HG03280 (cell line): ENCODE measurements around the gene NHLRC1.

Experiments
- ATAC-seq: cut with Tn5 transposase; IDR thresholded peaks from one replicate; pipeline ENCODE4 v1.9.1; 2021; ENCODE audit warnings: mild to moderate bottlenecking, moderate library complexity; ENCODE audit not compliant: unreplicated experiment

The NHLRC1 gene

GRCh38 chr6:18088419-18089296, 33.8 kb downstream of the NHLRC1 start:
- ATAC-seq, result no peak

GRCh38 chr6:18087396-18088165, 34.9 kb downstream of the NHLRC1 start:
- ATAC-seq, result no peak

GRCh38 chr6:18081025-18081668, 41.3 kb downstream of the NHLRC1 start:
- no peak for ATAC-seq

- ATAC-seq, result no peak
Measured at GRCh38 chr6:18080544-18080943, 41.9 kb downstream of the NHLRC1 start.

GRCh38 chr6:18078866-18079265, 43.6 kb downstream of the NHLRC1 start:
- no peak for ATAC-seq

- ATAC-seq, result no peak
Measured at GRCh38 chr6:18076231-18076630, 46.2 kb downstream of the NHLRC1 start.

- no peak for ATAC-seq
Measured at GRCh38 chr6:18072841-18073240, 49.6 kb downstream of the NHLRC1 start.

GRCh38 chr6:18070486-18070885, 52.0 kb downstream of the NHLRC1 start:
- ATAC-seq, result no peak
